Measurements from ENCODE around the gene CCDC82.
A peak's percentile ranks its signal among the peaks of the same experiment; 100 is the strongest.

Gene CCDC82

DNA sequence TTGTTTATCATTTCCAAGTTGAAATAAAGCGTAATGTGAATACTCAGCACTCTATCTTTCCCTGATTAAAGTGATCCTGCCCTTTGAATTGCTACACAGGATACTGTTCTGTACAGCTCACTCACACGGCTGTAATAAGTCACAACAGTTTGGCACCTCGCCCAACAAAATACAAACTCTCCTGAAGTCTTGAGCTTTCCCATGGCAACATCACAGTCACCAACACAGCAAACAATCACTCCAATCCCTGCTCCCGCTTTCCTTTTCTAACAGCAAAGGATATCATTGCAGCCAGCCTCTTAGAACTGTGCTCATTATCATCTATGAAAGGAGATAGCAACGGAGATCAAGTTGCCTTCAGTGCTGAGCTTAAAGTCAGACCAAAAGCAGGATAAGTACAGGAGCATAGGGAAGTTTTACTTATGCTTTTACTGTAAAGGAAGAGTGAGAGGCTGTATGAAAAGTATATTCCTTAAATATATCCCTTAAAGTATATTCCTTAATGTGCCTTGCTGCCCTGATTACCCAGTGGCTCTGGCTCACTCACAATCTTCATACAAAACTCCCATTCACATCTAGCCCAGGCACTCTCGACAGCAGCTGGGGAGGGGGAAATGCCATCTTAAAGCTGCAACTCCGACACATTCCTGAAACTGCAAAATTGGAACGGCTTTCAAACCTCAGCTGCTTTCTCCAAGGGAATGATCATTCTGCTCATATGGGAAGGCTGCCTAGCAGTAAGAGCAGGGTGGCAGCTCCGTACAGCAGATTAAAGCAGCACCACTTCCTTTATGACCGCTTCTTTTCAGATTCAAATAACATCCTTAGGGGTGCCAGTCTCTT, 82.6 kb downstream of the CCDC82 start:
- DNase-seq (ENCODE audit: low read depth): peak; percentile 99

DNA sequence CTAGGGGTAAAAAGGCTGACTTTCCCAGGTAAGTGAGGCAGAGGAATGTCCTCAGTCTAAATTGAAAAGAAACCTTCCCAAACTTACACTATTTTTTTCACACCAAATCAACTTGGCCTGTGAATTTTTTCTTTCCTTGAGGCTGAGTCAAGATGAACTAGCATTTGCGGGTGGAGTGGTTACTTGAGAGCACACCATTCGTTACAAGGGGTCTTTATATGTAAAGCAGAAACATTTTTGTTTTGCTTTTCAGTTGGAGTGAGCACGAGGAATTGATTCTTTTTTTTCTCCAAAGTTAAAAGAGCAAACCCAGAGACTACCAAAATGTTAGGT, 83.1 kb downstream of the CCDC82 start:
- no peak for DNase-seq (ENCODE audit: low read depth)

DNA sequence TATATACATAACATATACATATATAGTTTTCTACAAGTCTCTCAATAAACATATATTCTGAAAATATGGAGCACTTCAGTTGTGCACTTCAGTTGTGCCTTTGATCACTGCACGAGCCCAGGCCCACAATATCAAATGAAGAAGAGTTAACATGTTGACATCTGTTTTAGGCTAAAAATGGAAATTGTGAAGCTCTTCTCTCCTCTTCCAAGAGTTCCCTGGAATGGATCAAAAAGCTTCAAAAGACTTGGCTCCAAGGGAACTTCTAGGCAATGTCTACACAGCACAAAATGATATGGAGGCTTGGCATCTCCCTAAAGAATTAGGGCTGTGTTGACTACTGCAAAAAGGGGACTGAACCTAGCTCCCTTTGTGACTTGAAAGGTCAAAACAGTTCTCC, 83.6 kb downstream of the CCDC82 start:
- DNase-seq (ENCODE audit: low read depth): no peak

DNA sequence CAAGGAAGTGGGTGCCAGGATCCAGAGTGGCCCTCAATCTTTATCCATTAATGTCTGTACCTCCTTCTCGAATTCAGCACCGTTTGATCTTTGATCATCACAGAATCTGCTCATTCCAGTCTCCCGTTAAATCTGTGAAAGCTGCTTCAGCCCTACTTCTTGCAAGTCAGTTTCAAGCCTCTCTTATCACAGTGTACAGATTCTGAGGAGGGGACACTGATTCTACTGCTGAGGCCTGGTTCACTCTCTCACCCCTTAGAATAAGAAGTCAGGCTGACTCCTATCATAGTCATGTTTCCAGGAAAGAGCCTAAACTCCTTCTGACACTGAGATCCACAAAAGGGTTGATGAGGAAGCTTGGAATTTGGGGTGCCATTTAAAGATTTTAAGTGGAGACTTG, 85.7 kb downstream of the CCDC82 start:
- DNase-seq (ENCODE audit: low read depth): no peak

DNA sequence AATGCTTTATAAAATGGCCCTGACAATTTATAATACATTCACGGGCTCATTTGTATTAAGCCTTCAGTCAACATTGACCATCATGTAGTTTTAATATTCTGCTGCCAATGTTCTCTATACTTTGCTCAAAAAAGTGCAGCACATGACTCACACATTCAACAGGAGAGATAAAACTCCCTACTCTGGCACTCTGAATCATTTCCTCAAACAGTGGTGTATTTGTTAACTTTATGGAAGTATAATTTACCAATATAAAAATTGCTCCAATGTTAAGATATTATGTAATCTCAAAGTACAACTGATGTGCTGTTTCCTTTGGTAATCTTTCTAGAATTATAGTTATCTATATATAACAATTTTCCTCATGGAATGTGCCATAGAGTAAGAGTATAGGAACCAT, 86.6 kb downstream of the CCDC82 start:
- DNase-seq (ENCODE audit: low read depth): peak; percentile 54

Data from non-pigmented ciliary epithelial cell (primary cell).